ENCODE measurements around the gene LMO7. TPM values are rescaled to one million over a fixed set of nuclear protein-coding genes. Genes with fewer than 3 reads are reported as not detected.

Gene LMO7
- total RNA-seq, 1 experiment from 2014 or later, result 20.4 TPM

DNA sequence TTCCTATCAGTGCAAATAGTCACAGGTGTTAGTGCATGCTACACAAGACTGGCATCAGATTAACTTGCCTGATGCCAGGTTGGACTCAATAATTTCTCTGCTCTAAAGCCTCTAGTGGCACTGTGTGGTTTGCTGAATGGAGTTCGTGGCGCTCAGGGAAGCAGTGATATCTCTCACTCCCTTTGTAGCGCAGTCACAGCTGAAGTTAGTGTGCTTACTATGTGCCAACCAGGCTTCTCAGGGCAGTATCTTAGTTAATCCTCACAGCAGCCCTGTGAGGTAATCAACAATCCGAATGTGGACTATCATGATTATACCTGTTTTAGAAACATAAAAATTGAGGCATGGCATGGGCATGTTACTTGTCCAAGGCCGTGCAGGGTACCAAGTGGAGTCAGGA lies 190.3 kb downstream of the LMO7 start:
- no peak for DNase-seq
- no peaks in the 10 kb centered on the region for H3K27me3 ChIP-seq (ENCODE audit: insufficient read depth, low read length)
- peaks cover 40 to 46% of the 10 kb centered on the region in 2 experiments for H3K4me1 Mint-ChIP-seq
- no peak overlapping the region for H4K91ac ChIP-seq (ENCODE audit: insufficient read length, low read depth, low read length)
- no CpG with 5 or more reads among the region's 5 CpGs for WGBS (ENCODE audit: extremely low coverage, insufficient read length, low lambda C conversion rate)
- H3K23me2 ChIP-seq (ENCODE audit: insufficient read length, low read depth, low read length, poor library complexity, severe bottlenecking), result no peaks in the 10 kb centered on the region
- H3K27ac ChIP-seq (ENCODE audit: insufficient read length, low read depth, low read length), result no peak overlapping the region
- no peaks in the 10 kb centered on the region for H4K20me1 ChIP-seq (ENCODE audit: control insufficient read depth, insufficient read depth, insufficient read length)
- H3K4ac ChIP-seq (ENCODE audit: low read depth, low read length), result no peak overlapping the region
- no peak overlapping the region for H2AFZ ChIP-seq (ENCODE audit: low read length)
- H3K4me3 Mint-ChIP-seq, result no peak overlapping the region
- H2BK5ac ChIP-seq (ENCODE audit: insufficient read length, low read length), result no peak overlapping the region
- peaks cover 2 to 8% of the 10 kb centered on the region in 2 experiments; a peak in 3 of 5 replicates for H3K9me3 Mint-ChIP-seq
- H3K4me1 ChIP-seq (ENCODE audit: insufficient read depth, low read length), result peaks cover 11% of the 10 kb centered on the region; the same call in 1 of the 2 replicates
- H2BK120ac ChIP-seq (ENCODE audit: low read depth, low read length, poor library complexity, severe bottlenecking), result no peak overlapping the region
- no peak overlapping the region for H2BK12ac ChIP-seq (ENCODE audit: insufficient read length, low read depth, low read length)
- H3K9me3 ChIP-seq (ENCODE audit: control insufficient read depth, low read depth, low read length), result peaks cover 3% of the 10 kb centered on the region
- H3K27ac Mint-ChIP-seq, result no peak overlapping the region; a peak in 1 of 7 replicates
- no peak overlapping the region for H3K14ac ChIP-seq (ENCODE audit: insufficient read depth, low read length)
- H4K5ac ChIP-seq (ENCODE audit: insufficient read length, low read depth, low read length), result no peak overlapping the region
- H3K4me2 ChIP-seq (ENCODE audit: insufficient read depth, insufficient read length, low read length), result no peak overlapping the region
- no peaks in the 10 kb centered on the region; the same call in 1 of the 2 replicates for H3K79me2 ChIP-seq (ENCODE audit: insufficient read depth, low read length)
- no peak overlapping the region for H4K8ac ChIP-seq (replicated peaks; ENCODE audit: insufficient read length, low read depth, low read length)
- TF ChIP-seq, protein P1, sequence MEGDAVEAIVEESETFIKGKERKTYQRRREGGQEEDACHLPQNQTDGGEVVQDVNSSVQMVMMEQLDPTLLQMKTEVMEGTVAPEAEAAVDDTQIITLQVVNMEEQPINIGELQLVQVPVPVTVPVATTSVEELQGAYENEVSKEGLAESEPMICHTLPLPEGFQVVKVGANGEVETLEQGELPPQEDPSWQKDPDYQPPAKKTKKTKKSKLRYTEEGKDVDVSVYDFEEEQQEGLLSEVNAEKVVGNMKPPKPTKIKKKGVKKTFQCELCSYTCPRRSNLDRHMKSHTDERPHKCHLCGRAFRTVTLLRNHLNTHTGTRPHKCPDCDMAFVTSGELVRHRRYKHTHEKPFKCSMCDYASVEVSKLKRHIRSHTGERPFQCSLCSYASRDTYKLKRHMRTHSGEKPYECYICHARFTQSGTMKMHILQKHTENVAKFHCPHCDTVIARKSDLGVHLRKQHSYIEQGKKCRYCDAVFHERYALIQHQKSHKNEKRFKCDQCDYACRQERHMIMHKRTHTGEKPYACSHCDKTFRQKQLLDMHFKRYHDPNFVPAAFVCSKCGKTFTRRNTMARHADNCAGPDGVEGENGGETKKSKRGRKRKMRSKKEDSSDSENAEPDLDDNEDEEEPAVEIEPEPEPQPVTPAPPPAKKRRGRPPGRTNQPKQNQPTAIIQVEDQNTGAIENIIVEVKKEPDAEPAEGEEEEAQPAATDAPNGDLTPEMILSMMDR (conservative IDR thresholded peaks at IDR 0.05), result no peak
- no peaks in the 10 kb centered on the region for H3K27me3 Mint-ChIP-seq (ENCODE audit: low read depth)
- H3K56ac ChIP-seq (ENCODE audit: insufficient read length, low read depth, low read length), result no peak overlapping the region
- H2AK5ac ChIP-seq (ENCODE audit: insufficient read length, low read length), result no peak overlapping the region
- no peak overlapping the region for H3K23ac ChIP-seq (ENCODE audit: insufficient read length, low read depth, low read length)
- no peak overlapping the region for H3T11ph ChIP-seq (ENCODE audit: low read length)
- no peak overlapping the region for H2BK20ac ChIP-seq (ENCODE audit: low read depth, low read length, poor library complexity, severe bottlenecking)
- no peak overlapping the region for H3K9ac ChIP-seq (ENCODE audit: extremely low read depth, insufficient read length, low read length)
- no peak overlapping the region for H3K18ac ChIP-seq (ENCODE audit: insufficient read length, low read depth, low read length)
- H3K79me1 ChIP-seq (ENCODE audit: insufficient read depth, low read depth, low read length, poor library complexity, severe bottlenecking), result no peaks in the 10 kb centered on the region
- no peak overlapping the region for H2BK15ac ChIP-seq (ENCODE audit: low read depth, low read length)
- H3K36me3 Mint-ChIP-seq (ENCODE audit: insufficient read depth in 1 of 3, low read depth in 3 of 3), result peaks cover 8 to 12% (median 9%) of the 10 kb centered on the region in 3 experiments; a peak in 6 of 7 replicates
